ENCODE data around the gene DGKI.

DNA sequence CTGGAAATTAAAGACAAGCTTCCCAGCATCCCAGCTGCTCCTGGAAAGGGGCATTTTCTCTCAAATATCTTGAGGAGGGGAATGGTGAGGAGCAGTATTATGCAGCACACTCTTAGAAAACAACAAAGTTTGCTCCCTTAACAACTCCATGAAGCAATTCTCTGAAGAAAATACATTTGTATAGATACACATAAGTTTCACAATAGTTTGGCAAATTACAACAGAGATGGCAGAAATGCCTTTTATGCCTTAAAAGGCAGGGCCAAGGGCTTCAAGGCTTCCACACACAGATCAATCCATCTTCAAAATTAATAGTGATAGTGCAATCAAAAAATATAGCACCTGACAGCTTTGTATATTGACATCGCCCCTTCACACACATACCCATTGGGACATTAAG lies 12.2 kb downstream of the DGKI start:
- TF ChIP-seq POLR2AphosphoS5 (IDR thresholded peaks at IDR 0.05; ENCODE audit: low read depth, low read length): no peak
- no peak for TF ChIP-seq JUND (IDR thresholded peaks at IDR 0.05)
- TF ChIP-seq RAD21 (IDR thresholded peaks at IDR 0.05; ENCODE audit: low read depth): no peak
- no peak for TF ChIP-seq POLR2A (IDR thresholded peaks at IDR 0.05; ENCODE audit: borderline replicate concordance, extremely low read depth, insufficient read depth, insufficient read length)

All from HCT116 (cell line).